Stimulated activated CD4-positive, alpha-beta T cell treated with anti-CD3 and anti-CD28 coated beads, Interleukin-12 subunit alpha, Interleukin-12 subunit beta, amount 100 ng/mL, for 48 hours (primary cell): ENCODE data around the gene PNPLA2.

Experiments used
- DNase-seq, 3 donors: peaks; one replicate each; pipeline ENCODE4 v3.0.0-alpha.2; 2020; ENCODE audit warnings: low read depth in 2 of 3, low spot score in 1 of 3

Gene PNPLA2

GRCh38 chr11:870418-870817, 51.7 kb downstream of the PNPLA2 start:
- DNase-seq, result no peak

- no peak for DNase-seq
These were observed 52.8 kb downstream of the PNPLA2 start for GRCh38 chr11:871472-871871.

- no peak for DNase-seq
These were observed 54.1 kb downstream of the PNPLA2 start for GRCh38 chr11:872799-873198.

GRCh38 chr11:873706-874105, 55.0 kb downstream of the PNPLA2 start:
- DNase-seq, result no peak
